ENCODE measurements around the gene REEP2. TPM values are rescaled to one million over a fixed set of nuclear protein-coding genes. Genes with fewer than 3 reads are reported as not detected.

REEP2 gene
- polyA plus RNA-seq, 1 of the 3 experiments (the other 2 are of a cell fraction), result 31.2 TPM

- peak overlapping the region; percentile 18 to 84; a peak in 3 of 4 replicates for H3K27ac ChIP-seq (ENCODE audit: low read depth in 2 of 2, low read length in 1 of 2)
These were observed 761 bp downstream of the REEP2 start for GRCh38 chr5:138439477-138440158.

More at GRCh38 chr5:138439477-138440158, 761 bp downstream of the REEP2 start:
- Histone ChIP-seq H2AFZ (ENCODE audit: low read depth) (peak overlapping the region; percentile 91), H3K27me3 (ENCODE audit: insufficient read depth) (no peaks in the 10 kb centered on the region), H3K9me2 (no peaks in the 10 kb centered on the region), H3K4me3 (ENCODE audit: low read depth in 2 of 2, low read length in 1 of 2) (peak overlapping the region; percentile 65 to 84), H3K36me3 (replicated peaks in 1 of 2; ENCODE audit: control insufficient read depth in 1 of 2, insufficient read depth in 2 of 2, low read length in 1 of 2) (peaks cover 16 to 21% of the 10 kb centered on the region in 2 experiments), H3K9me3 (no peaks in the 10 kb centered on the region), H3K9ac (peak overlapping the region; percentile 77), H4K20me1 (ENCODE audit: insufficient read depth) (no peaks in the 10 kb centered on the region), H3K4me1 (ENCODE audit: control insufficient read depth in 1 of 2, insufficient read depth in 2 of 2, low read depth in 1 of 2, low read length in 1 of 2) (peaks cover 0 to 21% of the 10 kb centered on the region in 2 experiments; a peak in 1 of 4 replicates), H3K4me2 (peak overlapping the region; percentile 98), H3F3A (replicated peaks; ENCODE audit: insufficient read depth) (peaks cover 23% of the 10 kb centered on the region), H3K79me2 (ENCODE audit: insufficient read depth) (no peaks in the 10 kb centered on the region; the same call in 1 of the 2 replicates)
- no peak for TF ChIP-seq FOSL2 (IDR thresholded peaks at IDR 0.05; ENCODE audit: borderline replicate concordance, low read depth)
- TF ChIP-seq POLR2AphosphoS5 (IDR thresholded peaks at IDR 0.05; ENCODE audit: low read depth, low read length), result no peak
- no peak for TF ChIP-seq MAX (IDR thresholded peaks at IDR 0.05; ENCODE audit: low read depth)
- no peak for TF ChIP-seq PBX3 (IDR thresholded peaks at IDR 0.05)
- no peak for TF ChIP-seq JUND (IDR thresholded peaks at IDR 0.05)
- TF ChIP-seq ZBTB33 (IDR thresholded peaks at IDR 0.05; ENCODE audit: borderline replicate concordance, low read depth), result no peak
- TF ChIP-seq YY1 (IDR thresholded peaks at IDR 0.05; ENCODE audit: low read depth), result no peak
- TF ChIP-seq MEF2A (IDR thresholded peaks at IDR 0.05; ENCODE audit: borderline replicate concordance, low read depth), result no peak
- no peak for TF ChIP-seq GATA2 (CRISPR knock-in tag; IDR thresholded peaks at IDR 0.05)
- TF ChIP-seq EP300 (IDR thresholded peaks at IDR 0.05; ENCODE audit: borderline replicate concordance in 1 of 2, low read depth in 1 of 2, low read length in 1 of 2), result no peak
- no peak for TF ChIP-seq MXI1 (IDR thresholded peaks at IDR 0.05; ENCODE audit: low read depth, low read length)
- no peak for TF ChIP-seq REST (IDR thresholded peaks at IDR 0.05; ENCODE audit: low read depth, low read length)
- no peak for TF ChIP-seq SMC3 (IDR thresholded peaks at IDR 0.05; ENCODE audit: low read depth, low read length)
- CTCF ChIA-PET, result interaction anchor here (0.8 to 4.4 kb wide), 10 partner anchors 9 to 259 kb away, joined by 3 to 36 read pairs (median 4); partner anchors contain the start of gene KDM3B
- peak; percentile 77 for DNase-seq
- POLR2A ChIA-PET, result interaction anchor here (0.8 to 1.3 kb wide), 3 partner anchors 26 to 103 kb away, joined by 3 to 5 read pairs (median 4); partner anchors contain the start of gene ETF1
- WGBS (ENCODE audit: low lambda C conversion rate), result 32% methylated on average over 18 of the region's 20 CpGs
